SIG-M5 (cell line): ENCODE measurements around the gene MAN1C1.

Source experiments
- DNase-seq: peaks from one replicate; lab custom pipeline; 2025; lab: John Stamatoyannopoulos, UW

MAN1C1 gene

DNA sequence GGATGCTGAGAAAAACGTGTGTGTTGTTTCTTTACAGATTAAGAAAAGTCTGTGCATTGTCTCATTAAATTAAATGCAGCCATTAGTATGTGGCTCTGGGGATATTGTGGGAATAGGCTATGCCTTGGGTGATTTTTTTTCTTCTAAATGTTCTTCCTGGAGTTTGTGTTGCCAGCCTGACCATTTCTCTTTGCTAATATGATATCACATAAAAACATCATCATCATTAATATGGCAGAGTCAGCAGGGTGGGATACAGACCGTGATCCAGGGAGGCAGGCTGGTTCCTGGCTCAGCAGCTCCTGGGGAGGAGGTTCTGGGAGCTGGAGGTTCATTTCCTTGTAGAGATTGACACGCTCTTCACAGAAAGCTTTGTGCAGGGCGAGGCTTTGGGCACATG is 122.8 kb downstream of the MAN1C1 start:
- no peak for DNase-seq

DNA sequence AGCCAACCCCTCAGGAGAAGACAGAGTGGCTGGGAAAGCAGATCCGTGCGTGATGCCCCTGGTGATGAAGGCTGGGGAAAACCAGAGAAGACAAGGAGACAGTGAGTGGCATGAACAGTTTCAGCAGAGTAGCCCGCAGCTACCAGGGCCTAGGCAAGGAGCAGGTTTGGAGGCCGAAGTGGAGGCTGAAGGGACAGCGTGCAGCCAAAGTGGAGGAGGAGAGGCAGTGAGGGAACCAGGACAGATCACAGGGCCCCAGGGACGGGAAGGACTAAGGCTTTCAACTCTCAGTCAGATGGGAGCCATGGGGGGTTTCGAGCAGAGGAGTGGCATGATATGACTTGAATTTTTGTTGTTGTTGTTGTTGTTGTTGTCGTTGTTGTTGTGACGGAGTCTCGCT is 123.5 kb downstream of the MAN1C1 start:
- no peak for DNase-seq

DNA sequence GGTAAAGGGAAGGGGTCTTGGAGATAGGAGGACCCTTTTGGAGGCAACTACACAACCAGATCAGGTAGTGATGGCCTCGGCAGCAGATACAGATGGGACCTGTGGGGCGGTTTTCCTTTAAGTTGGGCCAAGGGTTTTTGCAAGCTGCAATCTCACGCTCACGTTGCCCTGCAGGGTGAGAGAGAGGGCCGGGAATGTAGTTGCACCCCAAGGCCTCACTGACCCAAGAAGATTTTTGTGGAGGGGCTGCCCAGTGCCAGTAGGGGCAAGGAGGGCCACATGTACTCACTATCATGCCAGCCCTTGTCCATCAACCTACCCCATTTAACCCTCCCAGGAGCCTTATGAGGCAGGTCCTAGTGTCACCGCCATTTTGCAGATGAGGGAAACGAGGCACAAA is 125.7 kb downstream of the MAN1C1 start:
- no peak for DNase-seq

DNA sequence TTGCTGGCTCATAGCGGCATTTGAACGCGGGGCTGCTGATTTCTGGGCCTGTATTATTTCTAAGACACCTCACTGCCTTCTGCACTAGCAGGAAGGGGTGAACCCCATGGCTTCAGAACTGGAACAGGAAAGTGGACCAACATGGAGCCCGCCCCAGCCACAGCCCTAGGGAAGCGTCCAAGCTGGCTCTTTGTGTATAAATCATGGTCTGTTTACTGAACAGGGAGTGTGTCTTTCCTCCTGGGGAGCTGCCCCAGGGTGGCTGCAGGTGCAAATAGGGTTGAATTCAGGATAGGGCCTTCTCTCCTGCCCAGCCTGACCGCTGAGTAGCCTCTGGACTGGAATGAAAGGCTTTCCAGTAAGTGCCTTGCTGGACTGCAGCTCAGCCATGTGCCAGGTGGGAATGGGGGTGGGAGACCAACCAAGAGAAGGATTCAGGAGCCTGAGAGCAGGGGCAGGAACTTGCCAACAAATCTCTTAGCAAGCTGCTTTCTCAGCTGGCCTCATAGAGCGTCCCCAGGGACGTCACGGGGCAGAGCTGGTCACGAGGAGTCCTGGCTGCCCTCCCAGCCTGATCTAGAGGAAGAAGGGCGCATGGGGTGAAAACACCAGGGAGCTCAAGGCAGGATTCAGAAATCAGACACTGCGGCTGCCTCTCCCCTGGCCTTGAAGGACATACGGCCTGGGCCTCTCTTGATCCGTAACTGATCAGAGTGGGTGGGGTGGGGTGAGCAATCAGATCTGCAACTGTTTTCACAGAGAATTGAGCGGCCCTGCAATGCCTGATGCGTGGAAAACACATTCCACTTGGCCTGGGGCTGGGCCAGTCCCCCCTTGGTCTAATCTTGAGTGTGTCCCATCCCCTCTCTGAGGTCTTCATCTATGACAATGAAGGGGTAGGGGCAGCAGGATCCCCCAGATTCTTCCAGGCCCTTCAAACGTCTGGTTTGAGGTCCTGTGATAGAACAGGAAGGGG is 126.9 kb downstream of the MAN1C1 start:
- DNase-seq, result no peak

DNA sequence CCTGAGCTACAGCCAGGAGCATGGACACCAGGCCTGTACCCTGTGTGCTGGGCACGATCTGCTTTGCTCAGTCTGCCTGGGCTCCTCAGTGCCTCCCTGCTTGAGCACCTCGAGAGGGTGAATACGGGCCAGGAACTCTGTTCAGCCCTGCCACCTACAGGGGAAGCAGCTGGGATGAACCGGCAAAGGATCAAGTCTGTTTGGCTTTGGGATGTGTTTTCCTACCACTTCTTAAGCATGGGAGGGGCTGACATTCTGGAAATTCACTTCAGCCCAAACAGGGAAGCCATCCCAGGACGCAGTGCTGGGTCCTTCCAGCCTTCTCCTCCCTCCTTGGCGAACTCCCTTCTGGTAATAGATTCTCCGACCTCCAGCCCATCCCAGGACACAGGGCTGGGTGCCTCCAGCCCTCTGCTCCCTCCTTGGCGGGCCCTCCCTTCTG is 127.6 kb downstream of the MAN1C1 start:
- DNase-seq, result no peak

DNA sequence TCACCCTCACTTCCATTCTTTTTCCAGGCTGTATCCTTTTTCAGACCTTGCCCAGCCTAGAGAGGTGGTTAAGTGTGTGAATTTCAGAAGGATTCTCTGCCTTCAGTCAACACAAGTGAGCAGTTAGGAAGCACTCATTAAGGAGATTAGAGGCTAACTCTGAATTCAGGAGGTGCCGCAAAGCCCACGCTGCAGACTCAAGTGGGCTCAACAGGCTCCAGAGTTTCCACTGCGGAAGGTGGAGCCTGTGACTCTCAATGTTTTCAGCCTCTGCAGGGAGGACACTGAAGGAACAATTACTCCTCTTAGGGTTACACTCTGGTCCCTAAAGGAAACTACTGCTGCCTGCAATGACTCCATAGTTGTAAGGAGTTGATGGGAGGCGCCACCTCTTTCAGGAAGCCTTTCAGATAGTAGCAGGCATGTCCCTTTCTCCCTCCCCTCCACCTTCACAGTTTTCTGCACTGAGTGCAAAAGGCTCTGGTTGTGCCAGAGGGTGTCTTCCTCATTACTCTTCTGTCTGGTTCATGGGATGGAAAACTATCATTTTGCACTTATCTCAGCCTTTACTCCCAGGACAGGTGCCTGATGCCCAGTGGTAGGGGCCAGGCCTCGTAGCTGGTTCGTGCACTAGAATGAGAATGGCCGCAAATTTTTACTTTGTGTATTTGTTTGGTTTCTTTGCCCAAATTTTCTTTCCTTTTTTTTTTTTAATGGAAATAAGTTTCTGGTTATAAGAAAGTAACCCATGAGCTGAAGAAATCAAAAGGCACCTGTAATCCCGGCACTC is 128.2 kb downstream of the MAN1C1 start:
- DNase-seq, result no peak

DNA sequence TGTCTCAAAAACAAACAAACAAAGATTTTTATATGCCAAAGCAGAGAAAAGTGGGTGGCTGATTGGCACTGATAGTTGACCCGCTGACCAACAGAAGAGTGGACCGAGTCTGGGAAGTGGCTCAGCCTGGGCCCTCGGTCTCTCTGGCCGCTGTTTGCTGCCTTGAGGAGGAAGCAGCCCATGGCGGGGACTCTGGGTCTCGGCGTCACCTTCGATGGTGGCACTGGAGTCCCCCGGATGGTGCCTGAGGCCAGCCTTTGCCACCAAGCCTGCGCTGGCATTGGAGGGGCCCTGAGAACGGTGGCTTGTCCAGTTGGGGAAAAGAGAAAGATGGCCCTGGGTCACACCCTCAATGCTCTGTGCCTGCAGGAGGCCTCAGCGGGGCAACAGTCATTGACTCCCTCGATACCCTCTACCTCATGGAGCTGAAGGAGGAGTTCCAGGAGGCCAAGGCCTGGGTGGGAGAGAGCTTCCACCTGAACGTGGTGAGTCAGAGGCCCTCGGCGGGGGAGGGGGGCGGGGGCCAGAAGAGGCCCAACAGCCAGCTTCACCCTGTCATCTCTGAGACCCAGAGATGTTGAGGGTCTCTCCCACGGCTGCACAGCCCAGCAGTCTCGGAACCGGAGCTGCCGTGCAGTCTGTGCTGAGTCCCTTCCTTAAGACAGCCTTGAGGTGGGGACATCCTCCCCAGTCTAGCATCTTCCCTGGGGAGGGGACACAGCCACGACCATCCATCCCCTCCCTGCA is 129.9 kb downstream of the MAN1C1 start:
- DNase-seq, result no peak

DNA sequence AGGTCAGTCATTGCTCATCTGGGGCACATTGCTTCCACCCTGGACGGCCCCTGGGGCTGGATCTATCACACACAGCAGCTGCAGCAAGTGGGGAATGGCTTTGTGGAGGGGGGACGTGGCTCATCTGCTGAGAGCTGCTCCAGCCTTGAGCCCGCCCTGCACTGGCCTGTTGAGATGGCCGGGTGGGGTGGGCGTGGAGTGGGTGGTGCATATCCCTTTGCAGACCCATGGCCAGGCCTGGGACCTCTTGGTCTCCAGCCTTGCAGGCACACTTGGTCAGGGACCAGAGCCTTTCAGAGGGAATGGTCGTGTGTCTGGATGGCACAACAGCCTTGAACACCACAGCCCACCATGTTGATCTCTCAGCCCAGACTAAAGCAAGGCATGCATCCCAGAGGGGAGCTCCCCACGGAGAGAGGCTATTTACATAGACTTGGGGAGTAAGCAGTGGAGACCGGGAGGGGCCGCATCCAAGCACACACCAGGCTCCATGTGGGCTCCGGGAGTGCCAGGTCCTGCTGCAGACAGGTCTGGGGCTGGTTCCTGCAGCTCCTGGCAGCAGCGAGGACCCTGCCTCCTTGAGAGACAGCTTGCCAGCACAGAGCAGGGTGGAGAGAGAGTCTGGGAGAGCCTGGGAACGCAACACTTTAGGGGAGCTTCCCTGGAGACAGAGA is 130.6 kb downstream of the MAN1C1 start:
- no peak for DNase-seq

DNA sequence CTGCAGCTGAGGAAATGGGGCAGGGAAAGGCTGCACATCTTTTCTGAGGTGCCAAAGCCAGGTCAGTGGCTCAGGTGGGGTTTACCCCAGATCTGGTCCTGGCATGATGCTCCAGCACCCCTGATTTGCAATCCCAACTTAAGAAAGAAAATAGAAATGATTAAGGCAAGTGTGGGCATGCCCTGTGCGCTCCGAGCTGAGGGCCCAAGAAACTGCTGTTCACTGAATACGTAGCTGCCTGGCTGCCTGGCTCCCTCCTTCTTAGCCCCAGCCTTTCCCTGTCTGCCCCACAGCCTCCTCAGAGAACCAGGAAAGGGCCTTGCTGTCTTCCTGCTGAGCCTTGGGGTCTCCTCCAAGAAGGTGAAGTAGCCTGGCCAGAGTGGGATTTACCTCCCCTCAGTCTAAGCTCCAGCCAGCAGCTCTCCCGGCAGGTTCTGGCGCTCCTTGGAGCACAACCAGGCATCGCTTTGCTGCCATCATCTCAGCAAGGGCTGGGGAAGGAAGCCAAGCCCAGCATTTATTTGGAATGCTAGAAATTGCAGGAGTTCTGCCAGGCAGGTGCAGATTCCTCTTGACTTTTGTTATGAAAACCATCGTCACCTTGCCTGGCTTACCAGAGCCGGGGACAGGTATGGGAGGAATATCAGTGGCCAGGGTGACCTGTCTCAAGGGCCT is 132.1 kb downstream of the MAN1C1 start:
- DNase-seq, result no peak

DNA sequence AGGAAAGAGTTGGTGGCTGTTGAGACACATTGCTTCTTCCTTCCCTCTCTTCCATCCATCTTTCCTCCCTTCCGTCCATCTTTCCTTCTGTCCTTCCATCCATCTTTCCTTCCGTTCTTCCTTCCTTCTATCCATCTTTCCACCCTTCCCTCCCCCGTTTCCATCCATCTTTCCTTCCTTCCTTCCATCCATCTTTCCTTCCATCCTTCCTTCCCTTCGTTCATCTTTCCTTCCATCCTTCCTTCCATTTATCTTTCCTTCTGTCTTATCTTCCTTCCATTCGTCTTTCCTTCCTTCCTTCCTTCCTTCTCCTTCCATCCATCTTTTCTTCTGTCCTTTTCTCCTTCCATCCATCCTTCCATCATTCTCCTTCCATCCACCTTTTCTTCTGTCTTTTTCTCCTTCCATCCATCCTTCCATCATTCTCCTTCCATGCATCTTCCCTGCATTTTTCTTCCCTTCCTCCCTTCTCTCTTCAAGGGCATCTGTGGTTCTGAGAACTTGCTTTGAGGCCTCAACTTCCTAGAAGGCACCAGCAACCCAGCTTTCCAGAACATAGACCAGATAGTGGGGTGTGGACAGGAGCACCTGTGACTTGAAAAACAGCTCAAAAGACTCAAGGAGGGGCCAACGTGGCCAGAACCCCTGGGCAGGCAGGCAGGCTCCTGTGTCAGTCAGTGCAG is 134.5 kb downstream of the MAN1C1 start:
- no peak for DNase-seq

DNA sequence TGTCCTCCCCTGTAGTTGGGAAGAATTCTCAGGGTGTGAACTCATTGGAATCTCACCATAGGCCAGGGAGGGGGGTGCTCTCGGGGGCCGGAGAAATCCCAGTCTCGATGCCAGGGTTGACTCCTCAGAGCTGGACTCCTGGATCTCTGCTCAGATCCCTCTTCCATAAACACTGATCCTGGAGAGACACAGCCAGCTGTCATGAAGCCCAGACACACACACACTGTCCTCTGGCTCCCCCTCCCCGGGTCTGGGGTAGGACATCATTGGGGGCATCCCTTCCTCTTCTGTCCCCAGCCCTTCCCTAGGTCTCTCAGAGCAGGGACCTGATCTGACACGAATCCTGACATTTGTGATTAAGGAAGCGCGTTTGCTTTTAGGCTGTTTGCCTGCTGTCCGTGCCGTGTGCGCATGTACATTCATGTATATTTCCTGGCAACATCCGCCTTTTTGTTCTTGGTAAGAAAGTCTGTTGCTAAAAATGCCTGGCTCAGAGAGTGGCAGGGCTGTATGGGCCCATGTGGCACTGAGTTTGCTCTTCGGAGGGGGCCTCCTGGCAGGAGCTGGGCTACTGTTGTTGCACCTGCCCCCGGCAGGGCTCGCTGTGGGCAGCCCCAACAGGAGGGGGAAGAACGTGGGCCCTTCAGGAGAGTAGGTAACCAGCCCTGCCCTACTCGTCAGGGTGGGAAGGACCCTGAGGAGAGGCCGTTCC is 138.0 kb downstream of the MAN1C1 start:
- no peak for DNase-seq

DNA sequence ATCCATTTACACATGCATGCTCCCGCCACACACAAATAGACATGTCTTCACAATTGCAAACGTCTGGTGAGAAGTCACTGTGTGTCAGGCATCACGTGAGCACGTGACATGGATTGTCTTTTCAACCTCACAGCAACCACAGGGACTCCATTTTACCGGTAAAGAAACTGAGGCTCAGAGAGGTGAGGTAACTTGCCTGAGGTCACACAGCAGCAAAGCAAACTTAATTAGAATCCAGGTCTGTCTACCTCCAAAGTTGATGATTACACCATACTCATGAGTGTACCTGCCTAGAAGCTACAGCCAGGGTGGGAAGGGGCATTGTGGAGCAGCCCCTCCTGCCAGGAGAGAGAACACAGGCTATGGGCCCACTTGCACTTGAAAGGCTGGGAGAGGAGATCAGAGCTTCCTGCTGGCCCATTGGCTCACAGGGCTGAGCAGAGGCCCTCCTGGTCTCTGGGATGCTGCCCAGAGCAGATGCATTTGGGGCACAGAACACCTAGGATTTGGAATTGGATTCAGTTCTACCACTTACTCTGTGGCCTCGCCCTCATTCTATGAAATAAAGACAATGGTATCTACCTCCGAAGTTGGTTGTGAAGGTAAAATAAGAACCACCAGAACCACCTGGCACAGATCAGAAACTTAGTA is 139.0 kb downstream of the MAN1C1 start:
- no peak for DNase-seq

DNA sequence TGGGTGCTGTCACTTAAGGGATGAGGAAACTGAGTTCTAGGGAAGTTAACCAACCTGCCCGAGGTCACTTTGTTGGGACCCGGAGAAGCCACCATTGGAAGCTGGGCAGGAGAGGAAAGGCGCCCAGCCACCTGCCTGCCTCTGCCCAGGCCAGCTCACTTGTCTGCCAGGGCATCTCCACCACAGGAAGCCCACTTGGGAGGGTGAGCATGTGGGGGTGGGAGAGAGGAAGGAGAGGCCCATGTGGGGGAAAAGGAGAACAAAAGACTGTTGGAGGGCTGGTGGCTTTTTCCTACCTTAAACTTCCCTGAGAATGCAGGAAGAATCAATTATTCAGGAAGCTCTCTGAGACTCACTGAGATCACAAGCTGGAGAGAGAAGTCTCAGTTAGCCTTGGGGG is 139.6 kb downstream of the MAN1C1 start:
- no peak for DNase-seq

DNA sequence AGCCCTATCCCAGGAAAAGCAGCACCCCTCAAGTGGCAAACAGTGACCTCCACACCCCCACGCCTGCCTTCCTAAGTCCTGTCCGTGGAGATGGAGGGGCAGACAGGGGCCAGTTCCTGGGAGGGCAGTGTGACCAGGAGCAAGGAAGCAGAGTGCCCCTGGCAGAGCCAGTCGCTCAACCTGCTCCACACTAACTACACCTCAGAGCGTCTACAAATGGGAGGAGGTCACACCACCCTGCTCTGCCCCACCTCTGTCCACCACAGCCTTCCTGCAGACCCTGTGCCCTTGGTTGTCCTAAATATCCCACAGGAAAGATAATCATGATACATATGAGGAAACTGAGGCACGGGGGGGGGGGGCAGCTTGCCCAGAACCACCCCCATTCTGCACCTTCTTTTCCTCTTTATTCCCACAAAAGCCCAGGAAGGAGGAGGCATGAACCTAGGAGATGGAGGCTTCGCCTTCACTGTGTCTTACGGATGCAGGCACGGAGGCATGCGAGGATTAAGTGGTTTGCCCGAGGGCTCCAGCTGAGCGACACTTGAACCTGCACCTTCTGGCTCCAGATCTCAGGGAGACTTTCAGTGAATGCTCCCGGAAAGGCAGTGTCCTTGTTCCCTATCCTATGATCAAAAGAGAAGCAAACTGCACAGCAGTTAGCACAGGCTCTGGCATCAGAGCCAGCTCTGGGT is 140.7 kb downstream of the MAN1C1 start:
- no peak for DNase-seq

DNA sequence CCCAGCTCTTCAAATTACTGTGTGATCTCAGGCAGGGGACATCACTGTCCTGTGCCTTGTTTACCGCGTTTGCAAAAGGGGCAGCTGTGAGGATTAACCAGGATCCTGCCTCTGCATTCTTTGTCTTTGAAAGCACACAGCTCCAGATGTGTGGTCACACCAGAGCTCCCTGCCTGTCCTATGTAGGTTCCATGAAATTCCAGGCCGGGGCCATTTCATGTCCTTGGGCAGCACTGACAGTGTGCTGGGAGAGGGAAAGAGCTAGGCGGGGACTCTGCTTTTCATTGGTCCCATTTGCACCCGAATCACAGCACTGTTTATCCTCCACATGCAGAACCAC is 141.2 kb downstream of the MAN1C1 start:
- DNase-seq, result no peak

DNA sequence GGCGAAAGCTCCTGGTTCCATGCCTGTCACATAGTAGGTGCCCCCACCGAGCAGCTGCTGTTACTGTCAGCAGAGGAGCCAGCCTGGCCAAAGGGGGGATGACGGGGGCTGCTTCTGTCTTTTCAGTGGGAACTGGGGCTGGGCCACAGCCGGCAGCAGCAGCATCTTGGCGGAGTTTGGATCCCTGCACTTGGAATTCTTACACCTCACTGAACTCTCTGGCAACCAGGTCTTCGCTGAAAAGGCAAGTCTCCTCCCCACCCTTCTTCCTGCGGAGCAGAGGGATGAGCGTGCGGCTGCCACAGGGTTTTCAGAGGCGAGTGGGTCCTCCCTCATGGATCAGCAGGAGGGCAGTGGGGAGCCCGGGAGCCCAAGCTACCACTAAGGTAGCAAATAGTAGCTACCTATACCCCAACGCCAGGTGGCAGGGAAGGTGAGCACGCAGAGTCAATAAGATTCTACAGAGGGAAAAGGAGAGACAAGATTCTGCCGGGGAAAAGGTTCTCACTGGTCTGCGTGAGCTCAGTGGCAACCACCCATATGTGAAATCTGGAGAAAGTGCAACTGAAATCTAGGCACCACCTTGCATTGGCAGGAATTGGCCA is 142.0 kb downstream of the MAN1C1 start:
- no peak for DNase-seq

DNA sequence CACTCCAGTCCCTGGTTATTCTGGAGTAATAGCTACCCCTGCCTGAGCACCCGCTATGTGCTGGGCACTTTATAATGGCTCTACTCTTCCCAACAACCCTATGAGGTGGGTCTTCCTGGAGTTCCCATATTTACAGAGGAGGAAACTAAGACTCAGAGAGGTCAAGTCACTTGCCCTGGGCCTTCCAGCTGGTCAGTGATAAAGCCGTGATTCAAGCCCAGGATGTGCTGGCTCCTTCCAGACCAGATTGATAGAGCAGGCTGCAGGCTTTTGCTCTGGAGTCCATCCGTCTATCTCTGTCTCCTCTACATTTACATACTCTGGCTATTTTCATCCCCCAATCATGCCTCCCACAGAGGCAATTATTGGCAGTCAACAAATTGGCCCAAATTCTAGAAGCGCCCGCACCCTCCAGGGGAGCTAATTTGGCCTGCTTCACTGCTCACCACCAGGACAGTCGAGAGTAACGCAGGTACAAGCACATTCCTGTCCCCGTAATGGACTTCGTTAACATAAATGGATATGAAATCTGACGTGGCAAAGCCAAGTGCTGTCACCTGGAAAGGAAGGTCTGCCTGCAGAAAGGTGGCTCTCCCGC is 143.6 kb downstream of the MAN1C1 start:
- DNase-seq, result no peak

DNA sequence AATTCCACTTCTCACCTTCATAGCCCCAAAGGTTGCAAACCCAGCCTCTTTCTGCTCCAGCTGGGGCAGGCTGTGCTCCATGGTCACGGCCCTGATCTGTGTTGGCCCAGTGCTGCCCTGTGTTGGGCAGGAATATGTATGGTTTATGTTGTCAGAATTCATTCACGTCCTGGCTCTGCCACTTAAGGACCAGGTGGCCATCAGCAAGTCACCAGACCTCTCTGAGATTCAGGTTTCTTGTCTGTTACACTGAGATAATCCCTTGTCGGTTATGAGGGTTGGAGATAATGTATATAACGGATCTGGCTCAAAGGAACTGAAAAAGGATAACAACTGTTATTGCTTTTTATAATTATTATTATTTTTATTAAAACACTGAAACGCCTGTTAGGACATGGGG is 144.3 kb downstream of the MAN1C1 start:
- no peak for DNase-seq
